HepG2 (cell line): ENCODE measurements around the gene NDUFS6. TPM values are rescaled to one million over a fixed set of nuclear protein-coding genes. Genes with fewer than 3 reads are reported as not detected.

Source experiments
- FOXP4 ChIP-seq: sonication (generic); formaldehyde crosslinking; IDR thresholded peaks from 2 replicates; pipeline ENCODE4 v1.4.0; 2020; ENCODE audit warnings: missing genetic modification reagents
- HMGA1 ChIP-seq: sonication (generic); formaldehyde crosslinking; conservative IDR thresholded peaks from 2 replicates; pipeline ENCODE4 v1.4.0; 2020; ENCODE audit warnings: missing genetic modification reagents
- HNF4A ChIP-seq: sonication (generic); formaldehyde crosslinking; IDR thresholded peaks from 2 replicates; pipeline ENCODE4 v1.4.0; 2020; ENCODE audit warnings: missing genetic modification reagents
- ISL2 ChIP-seq: sonication (generic); formaldehyde crosslinking; IDR thresholded peaks from 2 replicates; pipeline ENCODE4 v1.5.0; 2020; ENCODE audit warnings: missing genetic modification reagents
- MED8 ChIP-seq: sonication (generic); formaldehyde crosslinking; IDR thresholded peaks from 2 replicates; pipeline ENCODE4 v1.8.1; 2023; ENCODE audit warnings: mild to moderate bottlenecking, missing genetic modification reagents; ENCODE audit not compliant: insufficient replicate concordance
- NAIF1 ChIP-seq: sonication (generic); formaldehyde crosslinking; IDR thresholded peaks from 2 replicates; pipeline ENCODE4 v1.5.0; 2020; ENCODE audit warnings: mild to moderate bottlenecking, missing genetic modification reagents, borderline replicate concordance
- NRL ChIP-seq: sonication (generic); formaldehyde crosslinking; IDR thresholded peaks from 2 replicates; pipeline ENCODE4 v1.5.0; 2020; ENCODE audit warnings: missing genetic modification reagents, mild to moderate bottlenecking, moderate library complexity, borderline replicate concordance
- RAD21 ChIP-seq: fragments of 450-650 bp; formaldehyde crosslinking; IDR thresholded peaks from 2 replicates; pipeline ENCODE4 v1.5.0; 2020; ENCODE audit warnings: mild to moderate bottlenecking
- SAFB2 ChIP-seq: sonication (generic); formaldehyde crosslinking; IDR thresholded peaks from 2 replicates; pipeline ENCODE4 v1.5.1; 2020; ENCODE audit warnings: missing genetic modification reagents, low read depth, mild to moderate bottlenecking, borderline replicate concordance
- SNAI1 ChIP-seq: sonication (generic); formaldehyde crosslinking; IDR thresholded peaks from 2 replicates; pipeline ENCODE4 v1.5.0; 2020; ENCODE audit warnings: mild to moderate bottlenecking, missing genetic modification reagents, borderline replicate concordance
- UBTF ChIP-seq: sonication (generic); formaldehyde crosslinking; IDR thresholded peaks from 2 replicates; pipeline ENCODE4 v1.4.0; 2020; ENCODE audit warnings: mild to moderate bottlenecking, missing genetic modification reagents
- ZNF263 ChIP-seq: sonication (generic); formaldehyde crosslinking; IDR thresholded peaks from 2 replicates; pipeline ENCODE4 v1.4.0; 2020; ENCODE audit warnings: missing genetic modification reagents
- ZNF441 ChIP-seq: sonication (generic); formaldehyde crosslinking; IDR thresholded peaks from 2 replicates; pipeline ENCODE4 v1.7.0; 2021; ENCODE audit warnings: missing genetic modification reagents, borderline replicate concordance
- ZNF446 ChIP-seq: sonication (generic); formaldehyde crosslinking; IDR thresholded peaks from 2 replicates; pipeline ENCODE4 v1.5.0; 2020; ENCODE audit warnings: mild to moderate bottlenecking, missing genetic modification reagents
- ZNF547 ChIP-seq: sonication (generic); formaldehyde crosslinking; IDR thresholded peaks from 2 replicates; pipeline ENCODE4 v1.5.1; 2020; ENCODE audit warnings: mild to moderate bottlenecking, missing genetic modification reagents
- ZNF792 ChIP-seq: IDR thresholded peaks from 2 replicates; pipeline ENCODE4 v1.6.1; 2016
- ZSCAN31 ChIP-seq: sonication (generic); formaldehyde crosslinking; IDR thresholded peaks from 2 replicates; pipeline ENCODE4 v1.5.0; 2020; ENCODE audit warnings: low read depth, mild to moderate bottlenecking, missing genetic modification reagents
- polyA plus RNA-seq, 8 experiments: library from polyadenylated mRNA; depleted of rRNA in 3 of 8; stranded (reverse) in 7 of 8; unstranded in 1 of 8; fragments of >200 nt; fragmentation: Illumina TruSeq in 4 of 8; extraction: Trizol in 4 of 8; gene quantifications; 2 replicates each; pipeline versions ENCODE4 v1.2.1 to v1.2.3, GENCODE V29; 2011 to 2016; ENCODE audit warnings: low read depth in 4 of 8, missing spikeins in 1 of 8, mixed read lengths in 1 of 8; ENCODE audit not compliant: insufficient read depth in 1 of 8
- total RNA-seq, 5 experiments: library from RNA; depleted of rRNA; stranded (reverse); fragments of >200 nt; fragmentation: Illumina TruSeq; extraction: Trizol; gene quantifications; 2 replicates each; pipeline ENCODE4 v1.2.3, GENCODE V29; 2016; ENCODE audit warnings: low read depth in 1 of 5
- TF ChIP-seq, protein P1 (sequence below): sonication (generic); formaldehyde crosslinking; IDR thresholded peaks from 2 replicates; pipeline ENCODE4 v1.9.0; 2021; ENCODE audit warnings: missing genetic modification reagents, borderline replicate concordance
- TF ChIP-seq, protein P2 (sequence below): sonication (generic); formaldehyde crosslinking; IDR thresholded peaks from 2 replicates; pipeline ENCODE4 v1.4.0; 2020; ENCODE audit warnings: missing genetic modification reagents
- TF ChIP-seq, protein P3 (sequence below): sonication (generic); formaldehyde crosslinking; IDR thresholded peaks from 2 replicates; pipeline ENCODE4 v1.8.0; 2023; ENCODE audit warnings: mild to moderate bottlenecking, missing genetic modification reagents

Gene NDUFS6
- total and polyA plus RNA-seq, 2 of the 13 experiments (the other 11 are each of a cell fraction or from before 2014, with no cell fraction given), result 23.7 to 50.4 TPM

- TF ChIP-seq, protein P1, sequence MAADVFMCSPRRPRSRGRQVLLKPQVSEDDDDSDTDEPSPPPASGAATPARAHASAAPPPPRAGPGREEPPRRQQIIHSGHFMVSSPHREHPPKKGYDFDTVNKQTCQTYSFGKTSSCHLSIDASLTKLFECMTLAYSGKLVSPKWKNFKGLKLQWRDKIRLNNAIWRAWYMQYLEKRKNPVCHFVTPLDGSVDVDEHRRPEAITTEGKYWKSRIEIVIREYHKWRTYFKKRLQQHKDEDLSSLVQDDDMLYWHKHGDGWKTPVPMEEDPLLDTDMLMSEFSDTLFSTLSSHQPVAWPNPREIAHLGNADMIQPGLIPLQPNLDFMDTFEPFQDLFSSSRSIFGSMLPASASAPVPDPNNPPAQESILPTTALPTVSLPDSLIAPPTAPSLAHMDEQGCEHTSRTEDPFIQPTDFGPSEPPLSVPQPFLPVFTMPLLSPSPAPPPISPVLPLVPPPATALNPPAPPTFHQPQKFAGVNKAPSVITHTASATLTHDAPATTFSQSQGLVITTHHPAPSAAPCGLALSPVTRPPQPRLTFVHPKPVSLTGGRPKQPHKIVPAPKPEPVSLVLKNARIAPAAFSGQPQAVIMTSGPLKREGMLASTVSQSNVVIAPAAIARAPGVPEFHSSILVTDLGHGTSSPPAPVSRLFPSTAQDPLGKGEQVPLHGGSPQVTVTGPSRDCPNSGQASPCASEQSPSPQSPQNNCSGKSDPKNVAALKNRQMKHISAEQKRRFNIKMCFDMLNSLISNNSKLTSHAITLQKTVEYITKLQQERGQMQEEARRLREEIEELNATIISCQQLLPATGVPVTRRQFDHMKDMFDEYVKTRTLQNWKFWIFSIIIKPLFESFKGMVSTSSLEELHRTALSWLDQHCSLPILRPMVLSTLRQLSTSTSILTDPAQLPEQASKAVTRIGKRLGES, result no peak
- TF ChIP-seq ZNF263 (CRISPR knock-in tag), result peak; percentile 32
- TF ChIP-seq, protein P2, sequence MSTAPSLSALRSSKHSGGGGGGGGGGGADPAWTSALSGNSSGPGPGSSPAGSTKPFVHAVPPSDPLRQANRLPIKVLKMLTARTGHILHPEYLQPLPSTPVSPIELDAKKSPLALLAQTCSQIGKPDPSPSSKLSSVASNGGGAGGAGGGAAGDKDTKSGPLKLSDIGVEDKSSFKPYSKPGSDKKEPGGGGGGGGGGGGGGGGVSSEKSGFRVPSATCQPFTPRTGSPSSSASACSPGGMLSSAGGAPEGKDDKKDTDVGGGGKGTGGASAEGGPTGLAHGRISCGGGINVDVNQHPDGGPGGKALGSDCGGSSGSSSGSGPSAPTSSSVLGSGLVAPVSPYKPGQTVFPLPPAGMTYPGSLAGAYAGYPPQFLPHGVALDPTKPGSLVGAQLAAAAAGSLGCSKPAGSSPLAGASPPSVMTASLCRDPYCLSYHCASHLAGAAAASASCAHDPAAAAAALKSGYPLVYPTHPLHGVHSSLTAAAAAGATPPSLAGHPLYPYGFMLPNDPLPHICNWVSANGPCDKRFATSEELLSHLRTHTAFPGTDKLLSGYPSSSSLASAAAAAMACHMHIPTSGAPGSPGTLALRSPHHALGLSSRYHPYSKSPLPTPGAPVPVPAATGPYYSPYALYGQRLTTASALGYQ, result 0 out of 2 replicates have a peak, but pooled peaks have one; percentile 28
- no peak for TF ChIP-seq ZNF446 (CRISPR knock-in tag)
- no peak for TF ChIP-seq FOXP4
- TF ChIP-seq ISL2, result peak; percentile 8; the same call in 1 of the 2 replicates
- 0 out of 2 replicates have a peak, but pooled peaks have one; percentile 4 for TF ChIP-seq HNF4A (CRISPR knock-in tag)
- 0 out of 2 replicates have a peak, but pooled peaks have one; percentile 15 for TF ChIP-seq RAD21 (CRISPR knock-in tag)
- TF ChIP-seq ZNF547 (CRISPR knock-in tag), result 0 out of 2 replicates have a peak, but pooled peaks have one; percentile 54
- no peak; the same call in 1 of the 2 replicates for TF ChIP-seq NAIF1 (CRISPR knock-in tag)
- TF ChIP-seq SNAI1 (CRISPR knock-in tag), result peak; percentile 34; the same call in 1 of the 2 replicates
- TF ChIP-seq, protein P3, sequence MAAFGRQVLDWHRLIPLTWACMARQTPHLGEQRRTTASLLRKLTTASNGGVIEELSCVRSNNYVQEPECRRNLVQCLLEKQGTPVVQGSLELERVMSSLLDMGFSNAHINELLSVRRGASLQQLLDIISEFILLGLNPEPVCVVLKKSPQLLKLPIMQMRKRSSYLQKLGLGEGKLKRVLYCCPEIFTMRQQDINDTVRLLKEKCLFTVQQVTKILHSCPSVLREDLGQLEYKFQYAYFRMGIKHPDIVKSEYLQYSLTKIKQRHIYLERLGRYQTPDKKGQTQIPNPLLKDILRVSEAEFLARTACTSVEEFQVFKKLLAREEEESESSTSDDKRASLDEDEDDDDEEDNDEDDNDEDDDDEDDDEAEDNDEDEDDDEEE (CRISPR knock-in tag), result no peak
- TF ChIP-seq ZSCAN31 (CRISPR knock-in tag), result 0 out of 2 replicates have a peak, but pooled peaks have one; percentile 3
- 0 out of 2 replicates have a peak, but pooled peaks have one; percentile 22 for TF ChIP-seq ZNF792
- no peak for TF ChIP-seq SAFB2 (CRISPR knock-in tag)
- TF ChIP-seq MED8, result no peak
- peak; percentile 77 for TF ChIP-seq UBTF (CRISPR knock-in tag)
- TF ChIP-seq NRL (CRISPR knock-in tag), result peak; percentile 51; the same call in 1 of the 2 replicates
- no peak for TF ChIP-seq HMGA1 (CRISPR knock-in tag)
- peak; percentile 25; the same call in 1 of the 2 replicates for TF ChIP-seq ZNF441 (CRISPR knock-in tag)
Measured at GRCh38 chr5:1799110-1799601, 2.1 kb upstream of the NDUFS6 start (continued).
